HepG2 (cell line): ENCODE results near the gene DENND4B. TPM values are rescaled to one million over a fixed set of nuclear protein-coding genes. Genes with fewer than 3 reads are reported as not detected.

ENCODE experiments used
- ATF2 ChIP-seq: sonication (generic); formaldehyde crosslinking; IDR thresholded peaks from 2 replicates; pipeline ENCODE4 v1.4.0; 2020; ENCODE audit warnings: missing genetic modification reagents
- ATM ChIP-seq: fragments of 450-650 bp; IDR thresholded peaks from 2 replicates; pipeline ENCODE4 v1.7.1; 2017; ENCODE audit warnings: mild to moderate bottlenecking, borderline replicate concordance
- MAF1 ChIP-seq: sonication (generic); formaldehyde crosslinking; IDR thresholded peaks from 2 replicates; pipeline ENCODE4 v1.5.0; 2020; ENCODE audit warnings: missing genetic modification reagents, borderline replicate concordance
- MAX ChIP-seq: IDR thresholded peaks from 2 replicates; pipeline ENCODE4 v1.6.1; 2012; ENCODE audit warnings: inconsistent platforms
- NCOA5 ChIP-seq: sonication (generic); formaldehyde crosslinking; IDR thresholded peaks from 2 replicates; pipeline ENCODE4 v1.4.0; 2020; ENCODE audit warnings: missing genetic modification reagents
- NR2F6 ChIP-seq, 2 experiments: IDR thresholded peaks; 2 replicates each; pipeline ENCODE4 v1.6.1; 2016; ENCODE audit warnings: antibody characterized with exemption in 1 of 2, mild to moderate bottlenecking in 1 of 2
- REPIN1 ChIP-seq: sonication (generic); formaldehyde crosslinking; IDR thresholded peaks from 2 replicates; pipeline ENCODE4 v1.8.0; 2022; ENCODE audit warnings: missing genetic modification reagents, low read depth, mild to moderate bottlenecking, borderline replicate concordance
- SIN3A ChIP-seq: IDR thresholded peaks from 2 replicates; pipeline ENCODE4 v1.6.1; 2011; ENCODE audit warnings: low read depth, mild to moderate bottlenecking, control low read depth, low read length, borderline replicate concordance
- ZFAT ChIP-seq: sonication (generic); formaldehyde crosslinking; conservative IDR thresholded peaks from 2 replicates; pipeline ENCODE4 v1.8.1; 2023; ENCODE audit warnings: missing genetic modification reagents, inconsistent platforms
- ZNF232 ChIP-seq: sonication (generic); formaldehyde crosslinking; IDR thresholded peaks from 2 replicates; pipeline ENCODE4 v1.4.0; 2020; ENCODE audit warnings: missing genetic modification reagents, borderline replicate concordance
- ZNF629 ChIP-seq: sonication (generic); formaldehyde crosslinking; conservative IDR thresholded peaks from 2 replicates; pipeline ENCODE4 v1.5.0; 2020; ENCODE audit warnings: missing genetic modification reagents
- ZNF703 ChIP-seq: sonication (generic); formaldehyde crosslinking; IDR thresholded peaks from 2 replicates; pipeline ENCODE4 v1.5.1; 2020; ENCODE audit warnings: missing genetic modification reagents, mild to moderate bottlenecking, moderate library complexity, borderline replicate concordance
- ZNF83 ChIP-seq: sonication (generic); formaldehyde crosslinking; IDR thresholded peaks from 2 replicates; pipeline ENCODE4 v1.4.0; 2020; ENCODE audit warnings: missing genetic modification reagents, mild to moderate bottlenecking, borderline replicate concordance
- polyA plus RNA-seq, 8 experiments: library from polyadenylated mRNA; depleted of rRNA in 3 of 8; stranded (reverse) in 7 of 8; unstranded in 1 of 8; fragments of >200 nt; fragmentation: Illumina TruSeq in 4 of 8; extraction: Trizol in 4 of 8; gene quantifications; 2 replicates each; pipeline versions ENCODE4 v1.2.1 to v1.2.3, GENCODE V29; 2011 to 2016; ENCODE audit warnings: low read depth in 4 of 8, missing spikeins in 1 of 8, mixed read lengths in 1 of 8; ENCODE audit not compliant: insufficient read depth in 1 of 8
- total RNA-seq, 5 experiments: library from RNA; depleted of rRNA; stranded (reverse); fragments of >200 nt; fragmentation: Illumina TruSeq; extraction: Trizol; gene quantifications; 2 replicates each; pipeline ENCODE4 v1.2.3, GENCODE V29; 2016; ENCODE audit warnings: low read depth in 1 of 5
- TF ChIP-seq, protein P1 (sequence below): sonication (generic); formaldehyde crosslinking; IDR thresholded peaks from 2 replicates; pipeline ENCODE4 v1.4.0; 2020; ENCODE audit warnings: mild to moderate bottlenecking, missing genetic modification reagents
- TF ChIP-seq, protein P2 (sequence below): sonication (generic); formaldehyde crosslinking; IDR thresholded peaks from 2 replicates; pipeline ENCODE4 v1.4.0; 2020; ENCODE audit warnings: missing genetic modification reagents

The DENND4B gene
- total and polyA plus RNA-seq, 2 of the 13 experiments (the other 11 are each of a cell fraction or from before 2014, with no cell fraction given): 15.1 to 20.3 TPM

- TF ChIP-seq MAF1 (CRISPR knock-in tag): no peak
- no peak for TF ChIP-seq ATM
- TF ChIP-seq, protein P1, sequence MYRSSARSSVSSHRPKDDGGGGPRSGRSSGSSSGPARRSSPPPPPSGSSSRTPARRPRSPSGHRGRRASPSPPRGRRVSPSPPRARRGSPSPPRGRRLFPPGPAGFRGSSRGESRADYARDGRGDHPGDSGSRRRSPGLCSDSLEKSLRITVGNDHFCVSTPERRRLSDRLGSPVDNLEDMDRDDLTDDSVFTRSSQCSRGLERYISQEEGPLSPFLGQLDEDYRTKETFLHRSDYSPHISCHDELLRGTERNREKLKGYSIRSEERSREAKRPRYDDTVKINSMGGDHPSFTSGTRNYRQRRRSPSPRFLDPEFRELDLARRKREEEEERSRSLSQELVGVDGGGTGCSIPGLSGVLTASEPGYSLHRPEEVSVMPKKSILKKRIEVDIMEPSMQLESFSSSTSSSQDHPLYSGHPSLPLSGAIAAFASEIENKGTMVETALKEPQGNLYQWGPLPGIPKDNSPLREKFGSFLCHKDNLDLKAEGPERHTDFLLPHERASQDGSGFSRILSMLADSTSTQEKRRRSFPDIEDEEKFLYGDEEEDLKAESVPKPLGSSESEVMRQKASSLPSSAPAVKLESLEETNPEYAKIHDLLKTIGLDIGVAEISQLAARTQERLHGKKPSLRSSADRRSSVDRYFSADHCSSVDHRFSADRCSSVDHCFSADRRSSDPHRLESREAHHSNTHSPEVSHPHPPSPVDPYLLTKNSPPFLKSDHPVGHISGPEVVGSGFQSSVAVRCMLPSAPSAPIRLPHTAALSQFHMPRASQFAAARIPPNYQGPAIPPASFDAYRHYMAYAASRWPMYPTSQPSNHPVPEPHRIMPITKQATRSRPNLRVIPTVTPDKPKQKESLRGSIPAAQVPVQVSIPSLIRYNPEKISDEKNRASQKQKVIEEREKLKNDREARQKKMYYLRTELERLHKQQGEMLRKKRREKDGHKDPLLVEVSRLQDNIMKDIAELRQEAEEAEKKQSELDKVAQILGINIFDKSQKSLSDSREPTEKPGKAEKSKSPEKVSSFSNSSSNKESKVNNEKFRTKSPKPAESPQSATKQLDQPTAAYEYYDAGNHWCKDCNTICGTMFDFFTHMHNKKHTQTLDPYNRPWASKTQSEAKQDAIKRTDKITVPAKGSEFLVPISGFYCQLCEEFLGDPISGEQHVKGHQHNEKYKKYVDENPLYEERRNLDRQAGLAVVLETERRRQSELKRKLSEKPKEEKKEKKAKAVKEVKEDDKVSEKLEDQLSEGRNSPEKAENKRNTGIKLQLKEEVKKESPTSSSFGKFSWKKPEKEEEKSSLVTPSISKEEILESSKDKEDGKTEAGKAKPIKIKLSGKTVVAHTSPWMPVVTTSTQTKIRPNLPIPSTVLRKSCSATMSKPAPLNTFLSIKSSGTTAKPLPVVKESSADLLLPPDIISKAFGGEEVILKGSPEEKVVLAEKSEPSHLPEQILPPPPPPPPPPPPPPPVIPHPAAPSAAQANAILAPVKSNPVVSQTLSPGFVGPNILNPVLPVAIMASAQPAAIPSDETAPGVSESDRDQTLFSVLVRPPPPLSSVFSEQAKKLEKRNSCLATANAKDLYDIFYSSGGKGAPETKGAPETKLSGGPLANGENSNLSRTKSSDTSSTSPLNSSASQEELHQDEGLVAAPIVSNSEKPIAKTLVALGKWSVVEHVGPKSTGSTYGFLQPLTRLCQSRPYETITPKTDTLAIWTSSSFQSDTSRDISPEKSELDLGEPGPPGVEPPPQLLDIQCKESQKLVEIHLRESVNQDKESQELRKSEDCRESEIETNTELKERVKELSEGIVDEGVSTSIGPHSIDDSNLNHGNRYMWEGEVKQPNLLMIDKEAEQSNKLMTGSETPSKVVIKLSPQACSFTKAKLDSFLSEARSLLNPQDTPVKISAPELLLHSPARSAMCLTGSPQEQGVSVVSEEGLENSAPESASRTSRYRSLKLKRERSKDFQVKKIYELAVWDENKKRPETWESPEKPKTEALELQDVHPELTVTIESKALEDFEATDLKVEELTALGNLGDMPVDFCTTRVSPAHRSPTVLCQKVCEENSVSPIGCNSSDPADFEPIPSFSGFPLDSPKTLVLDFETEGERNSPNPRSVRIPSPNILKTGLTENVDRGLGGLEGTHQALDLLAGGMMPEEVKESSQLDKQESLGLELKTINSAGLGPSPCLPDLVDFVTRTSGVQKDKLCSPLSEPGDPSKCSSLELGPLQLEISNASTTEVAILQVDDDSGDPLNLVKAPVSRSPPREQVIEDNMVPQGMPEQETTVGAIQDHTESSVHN: no peak
- TF ChIP-seq, protein P2, sequence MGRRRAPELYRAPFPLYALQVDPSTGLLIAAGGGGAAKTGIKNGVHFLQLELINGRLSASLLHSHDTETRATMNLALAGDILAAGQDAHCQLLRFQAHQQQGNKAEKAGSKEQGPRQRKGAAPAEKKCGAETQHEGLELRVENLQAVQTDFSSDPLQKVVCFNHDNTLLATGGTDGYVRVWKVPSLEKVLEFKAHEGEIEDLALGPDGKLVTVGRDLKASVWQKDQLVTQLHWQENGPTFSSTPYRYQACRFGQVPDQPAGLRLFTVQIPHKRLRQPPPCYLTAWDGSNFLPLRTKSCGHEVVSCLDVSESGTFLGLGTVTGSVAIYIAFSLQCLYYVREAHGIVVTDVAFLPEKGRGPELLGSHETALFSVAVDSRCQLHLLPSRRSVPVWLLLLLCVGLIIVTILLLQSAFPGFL: no peak
- no peak for TF ChIP-seq NCOA5
- TF ChIP-seq NR2F6 (IDR thresholded peaks at IDR 0.05): peak; percentile 57
- TF ChIP-seq NR2F6 (CRISPR knock-in tag; IDR thresholded peaks at IDR 0.05): peak; percentile 90
- TF ChIP-seq SIN3A: no peak
- TF ChIP-seq REPIN1: peak; percentile 85; the same call in 1 of the 2 replicates
- no peak for TF ChIP-seq ZNF83
- no peak; the same call in 1 of the 2 replicates for TF ChIP-seq ZNF232 (CRISPR knock-in tag)
- no peak for TF ChIP-seq ZFAT (CRISPR knock-in tag)
- peak; percentile 45; the same call in 1 of the 2 replicates for TF ChIP-seq MAX
- TF ChIP-seq ATF2 (CRISPR knock-in tag): peak; percentile 51; the same call in 1 of the 2 replicates
- TF ChIP-seq ZNF629: no peak
- TF ChIP-seq ZNF703 (CRISPR knock-in tag): no peak
Observed at GRCh38 chr1:153946622-153947241, at the start of gene DENND4B (continued).
